H1 (cell line): ENCODE measurements around the gene COL19A1. TPM values are rescaled to one million over a fixed set of nuclear protein-coding genes. Genes with fewer than 3 reads are reported as not detected.

Source experiments
- CTCF ChIA-PET: fragments of 300-600 bp; sonication (Branson Sonifier 250); formaldehyde crosslinking; loops from one replicate; lab custom pipeline; 2021; ENCODE audit not compliant: partially characterized antibody; lab: Charles Lee
- POLR2A ChIA-PET: fragments of 300-600 bp; sonication (Branson Sonifier 250); formaldehyde crosslinking; loops from one replicate; lab custom pipeline; 2021; ENCODE audit warnings: inconsistent platforms; ENCODE audit not compliant: partially characterized antibody; lab: Charles Lee
- DNase-seq, 2 experiments: peaks; one replicate each; pipeline versions ENCODE4 v3.0.0 to v3.0.0-alpha.2; 2010 to 2022; ENCODE audit warnings: low spot score in 2 of 2, low read depth in 1 of 2, mixed read lengths in 1 of 2
- FAIRE-seq: peaks from 2 replicates; lab custom pipeline; 2011; peaks lifted over from hg19 to GRCh38; lab: Jason Lieb, UNC
- H2AFZ ChIP-seq: 2 replicates; pipeline ENCODE4 v1.8.1; 2012; ENCODE audit warnings: low read length, inconsistent platforms
- H2AK5ac ChIP-seq: 2 replicates; pipeline ENCODE4 v1.6.1; 2013; ENCODE audit warnings: low read depth, low read length
- H2BK120ac ChIP-seq: replicated peaks from 2 replicates; pipeline ENCODE3; 2013; ENCODE audit warnings: low read depth, low read length, inconsistent platforms
- H2BK12ac ChIP-seq: 2 replicates; pipeline ENCODE4 v1.6.1; 2013; ENCODE audit warnings: low read depth, low read length
- H2BK15ac ChIP-seq: 2 replicates; pipeline ENCODE4 v1.6.1; 2013; ENCODE audit warnings: low read length
- H2BK20ac ChIP-seq: 2 replicates; pipeline ENCODE4 v1.6.1; 2013; ENCODE audit warnings: low read length
- H2BK5ac ChIP-seq: 2 replicates; pipeline ENCODE4 v1.6.1; 2013; ENCODE audit warnings: low read depth, low read length
- H3K14ac ChIP-seq: 2 replicates; pipeline ENCODE4 v1.6.1; 2013; ENCODE audit warnings: inconsistent platforms; ENCODE audit not compliant: insufficient read length
- H3K18ac ChIP-seq: 2 replicates; pipeline ENCODE4 v1.6.1; 2013; ENCODE audit warnings: low read length; ENCODE audit errors: extremely low read depth
- H3K23ac ChIP-seq: 2 replicates; pipeline ENCODE4 v1.6.1; 2013; ENCODE audit warnings: inconsistent platforms; ENCODE audit not compliant: insufficient read length
- H3K23me2 ChIP-seq: 2 replicates; pipeline ENCODE4 v1.6.1; 2013; ENCODE audit warnings: low read depth, low read length
- H3K27ac ChIP-seq: 2 replicates; pipeline ENCODE4 v1.6.1; 2011; ENCODE audit warnings: low read depth, low read length, inconsistent platforms
- H3K27me3 ChIP-seq, 4 experiments: replicated peaks in 1 of 4; 1 replicate in 1 of 4; 2 replicates in 3 of 4; pipeline versions ENCODE4 v1.6.1 to v1.8.1; 2011 to 2013; ENCODE audit warnings: low read length in 3 of 4, mild to moderate bottlenecking in 3 of 4, inconsistent platforms in 2 of 4, mixed read lengths in 2 of 4, moderate library complexity in 1 of 4; ENCODE audit not compliant: control insufficient read depth in 3 of 4, insufficient read depth in 3 of 4; ENCODE audit errors: extremely low read depth in 1 of 4
- H3K36me3 ChIP-seq, 4 experiments: 2 replicates each; pipeline versions ENCODE4 v1.6.1 to v1.8.1; 2011 to 2013; ENCODE audit warnings: mild to moderate bottlenecking in 4 of 4, low read length in 3 of 4, moderate library complexity in 2 of 4, control low read depth in 1 of 4, inconsistent platforms in 1 of 4; ENCODE audit not compliant: insufficient read depth in 4 of 4, control insufficient read depth in 2 of 4
- H3K4ac ChIP-seq: replicated peaks from 2 replicates; pipeline ENCODE3; 2013; ENCODE audit warnings: low read length, low read depth, mixed read lengths, inconsistent platforms; ENCODE audit not compliant: insufficient read length
- H3K4me1 ChIP-seq, 4 experiments: replicated peaks in 1 of 4; 1 replicate in 1 of 4; 2 replicates in 3 of 4; pipeline versions ENCODE4 v1.6.1 to v1.8.1; 2011 to 2013; ENCODE audit warnings: low read length in 3 of 4, inconsistent platforms in 2 of 4, mixed read lengths in 1 of 4; ENCODE audit not compliant: insufficient read depth in 4 of 4, control insufficient read depth in 3 of 4
- H3K4me2 ChIP-seq, 2 experiments: 2 replicates each; pipeline versions ENCODE4 v1.6.1 to v1.8.1; 2011 to 2013; ENCODE audit warnings: low read depth in 2 of 2, low read length in 2 of 2, control low read depth in 1 of 2, inconsistent platforms in 1 of 2, mild to moderate bottlenecking in 1 of 2; ENCODE audit not compliant: insufficient read depth in 1 of 2
- H3K4me3 ChIP-seq, 4 experiments: fragments of 200-600, 300-600 bp in 1 of 4; sonication (generic), shearing (Covaris generic), sonication (Bioruptor Twin) in 1 of 4; 2 replicates each; pipeline versions ENCODE4 v1.5.1 to v1.8.1; 2011 to 2016; ENCODE audit warnings: low read length in 4 of 4, low read depth in 3 of 4, control low read depth in 2 of 4, inconsistent platforms in 2 of 4, mild to moderate bottlenecking in 2 of 4, mixed read lengths in 1 of 4, moderate library complexity in 1 of 4; ENCODE audit not compliant: insufficient read depth in 2 of 4; ENCODE audit errors: extremely low read depth in 1 of 4
- H3K56ac ChIP-seq: replicated peaks from 2 replicates; pipeline ENCODE3; 2013; ENCODE audit warnings: low read depth, mild to moderate bottlenecking, mixed read lengths, low read length, inconsistent platforms; ENCODE audit not compliant: insufficient read length
- H3K79me1 ChIP-seq: 2 replicates; pipeline ENCODE4 v1.6.1; 2013; ENCODE audit warnings: low read depth, low read length, control low read depth
- H3K79me2 ChIP-seq, 2 experiments: 2 replicates each; pipeline versions ENCODE4 v1.6.1 to v1.8.1; 2012 to 2013; ENCODE audit warnings: low read length in 2 of 2, mild to moderate bottlenecking in 2 of 2, inconsistent platforms in 1 of 2; ENCODE audit not compliant: insufficient read depth in 2 of 2, control insufficient read depth in 1 of 2
- H3K9ac ChIP-seq, 4 experiments: replicated peaks in 1 of 4; 1 replicate in 1 of 4; 2 replicates in 3 of 4; pipeline versions ENCODE4 v1.6.1 to v1.8.1; 2011 to 2013; ENCODE audit warnings: low read depth in 3 of 4, low read length in 3 of 4, control low read depth in 2 of 4, mild to moderate bottlenecking in 2 of 4, moderate library complexity in 2 of 4, inconsistent platforms in 1 of 4; ENCODE audit errors: extremely low read depth in 1 of 4
- H3K9me3 ChIP-seq, 2 experiments: 2 replicates each; pipeline versions ENCODE4 v1.6.1 to v1.8.1; 2012 to 2013; ENCODE audit warnings: mild to moderate bottlenecking in 2 of 2, moderate library complexity in 2 of 2, control low read depth in 1 of 2, inconsistent platforms in 1 of 2, low read depth in 1 of 2, low read length in 1 of 2, mixed read lengths in 1 of 2; ENCODE audit not compliant: insufficient read depth in 2 of 2
- H4K20me1 ChIP-seq, 2 experiments: replicated peaks in 1 of 2; 2 replicates each; pipeline versions ENCODE3 to v1.8.1; 2011 to 2013; ENCODE audit warnings: inconsistent platforms in 2 of 2, low read length in 2 of 2, mild to moderate bottlenecking in 1 of 2; ENCODE audit not compliant: insufficient read depth in 2 of 2, control insufficient read depth in 1 of 2
- H4K5ac ChIP-seq: 2 replicates; pipeline ENCODE4 v1.6.1; 2013; ENCODE audit warnings: low read length, low read depth, mixed read lengths, inconsistent platforms; ENCODE audit not compliant: insufficient read length
- H4K8ac ChIP-seq: 2 replicates; pipeline ENCODE4 v1.8.0; 2013; ENCODE audit warnings: mild to moderate bottlenecking, moderate library complexity, low read length, inconsistent platforms; ENCODE audit not compliant: insufficient read depth; ENCODE audit errors: extremely low read depth
- H4K91ac ChIP-seq: replicated peaks from 2 replicates; pipeline ENCODE3; 2013; ENCODE audit warnings: low read length, mixed read lengths, inconsistent platforms; ENCODE audit not compliant: insufficient read length
- BACH1 ChIP-seq: IDR thresholded peaks from 2 replicates; pipeline ENCODE4 v1.6.1; 2012; ENCODE audit warnings: low read length, improper control_type of control experiment
- BCL11A ChIP-seq, 2 experiments: IDR thresholded peaks; one replicate each; pipeline ENCODE4 v1.6.1; 2011; ENCODE audit warnings: low read depth in 2 of 2, low read length in 2 of 2, mild to moderate bottlenecking in 2 of 2
- WGBS, 2 experiments: shearing (Covaris generic) in 1 of 2; methylation state at CpG; one replicate each; pipeline versions ENCODE4 v1.1.6 to v1.1.7; 2013 to 2015; ENCODE audit warnings: low lambda C conversion rate in 2 of 2, mixed read lengths in 2 of 2, inconsistent platforms in 1 of 2, low coverage in 1 of 2, missing lambda C conversion rate in 1 of 2; ENCODE audit not compliant: insufficient replicate concordance in 2 of 2, insufficient coverage in 1 of 2, insufficient read length in 1 of 2; ENCODE audit errors: extremely low coverage in 1 of 2, missing lambda C conversion rate in 1 of 2; 5-methylcytosine and 5-hydroxymethylcytosine counted together
- polyA plus RNA-seq, 7 experiments: library from polyadenylated mRNA; depleted of rRNA in 3 of 7; stranded (reverse) in 5 of 7; unstranded in 2 of 7; fragments of >200 nt in 5 of 7; fragments of 200-250 nt in 2 of 7; gene quantifications; 1 replicate in 5 of 7; 2 replicates in 1 of 7; 4 replicates in 1 of 7; pipeline versions ENCODE4 v1.2.1 to v1.2.3, GENCODE V29; 2011 to 2013; ENCODE audit warnings: missing spikeins in 2 of 7, mixed read lengths in 2 of 7
- total RNA-seq: library from RNA; stranded (reverse); fragmentation: NEBNext Ultra II Directional; extraction: Animal tissue kit (Norgen Biotek cat#: 25700); gene quantifications from 2 replicates; pipeline ENCODE4 v1.2.1, GENCODE V29; 2021

Gene COL19A1
- total and polyA plus RNA-seq, 2 of the 8 experiments (the other 6 are each of a cell fraction or from before 2014, with no cell fraction given): not detected

DNA sequence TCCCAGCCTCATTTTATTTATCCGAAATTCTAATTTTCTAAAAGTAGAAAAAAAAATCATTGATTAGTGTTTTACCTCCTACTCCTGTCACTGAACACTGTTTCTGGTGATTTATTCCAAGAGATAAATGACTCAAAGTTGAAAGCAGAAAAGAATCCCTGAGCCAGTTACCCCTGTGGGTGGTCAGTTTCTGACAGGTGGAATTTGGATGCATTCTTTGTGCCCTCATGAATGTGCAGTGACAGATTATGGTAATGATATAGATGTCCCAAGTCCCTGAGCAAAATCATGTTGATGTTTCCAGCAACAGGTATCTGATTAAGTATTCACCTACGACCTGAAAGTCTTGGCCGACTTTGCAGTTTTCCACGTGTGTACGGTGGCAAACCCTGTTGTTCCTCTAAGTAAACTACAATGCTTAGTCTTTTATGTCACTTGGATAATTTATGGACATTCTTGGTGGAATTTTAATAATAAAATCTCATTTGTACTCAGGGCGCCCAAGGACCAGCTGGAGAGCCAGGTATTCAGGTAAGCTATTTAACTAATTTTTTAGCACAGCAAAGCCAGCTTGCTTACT, 282.9 kb downstream of the COL19A1 start:
- FAIRE-seq (no peak), DNase-seq (no peak)
- Histone ChIP-seq H4K5ac (no peak overlapping the region), H3K27me3 (no peaks in the 10 kb centered on the region), H2BK120ac (no peak overlapping the region), H3K4ac (no peak overlapping the region), H2AFZ (no peak overlapping the region), H3K18ac (no peak overlapping the region), H2BK5ac (no peak overlapping the region), H3K4me1 (no peaks in the 10 kb centered on the region), H3K27ac (no peak overlapping the region), H2BK15ac (no peak overlapping the region), H4K20me1 (no peaks in the 10 kb centered on the region), H3K23ac (no peak overlapping the region), H3K9me3 (no peaks in the 10 kb centered on the region), H2AK5ac (no peak overlapping the region), H3K23me2 (no peaks in the 10 kb centered on the region), H3K79me1 (no peaks in the 10 kb centered on the region)
- CTCF ChIA-PET: no interaction called here
- POLR2A ChIA-PET: no interaction called here
- no peak for TF ChIP-seq BACH1
- TF ChIP-seq BCL11A (IDR thresholded peaks at IDR 0.05; ENCODE audit: low read depth in 2 of 2, low read length in 2 of 2): no peak
- TF ChIP-seq, all 59 proteins: peak for 0
- H3K14ac ChIP-seq: no peak overlapping the region
- 93% methylated on average over 6 of the region's 6 CpGs; no CpG with 5 or more reads in 1 of the 2 experiments for WGBS, 2 experiments
- no peak overlapping the region for H3K4me2 ChIP-seq
- no peak overlapping the region for H2BK20ac ChIP-seq
- no peak overlapping the region for H4K91ac ChIP-seq
- no peak overlapping the region for H2BK12ac ChIP-seq
- H3K9ac ChIP-seq: no peak overlapping the region
- H3K79me2 ChIP-seq: no peaks in the 10 kb centered on the region
- no peak overlapping the region for H3K56ac ChIP-seq
- H3K4me3 ChIP-seq: no peak overlapping the region
- H4K8ac ChIP-seq: no peak overlapping the region
- no peaks in the 10 kb centered on the region for H3K36me3 ChIP-seq
